Neuronal stem cell (in vitro differentiated cells): Measurements from ENCODE around the gene EFL1. TPM values are rescaled to one million over a fixed set of nuclear protein-coding genes. Genes with fewer than 3 reads are reported as not detected.

Experiments
- DNase-seq: peaks from one replicate; pipeline ENCODE4 v3.0.0-alpha.2; 2013; ENCODE audit warnings: low spot score
- H2AFZ ChIP-seq: one replicate; pipeline ENCODE4 v1.6.1; 2013; ENCODE audit warnings: mild to moderate bottlenecking, low read length, inconsistent platforms
- H2AK5ac ChIP-seq: 2 replicates; pipeline ENCODE4 v1.6.1; 2013; ENCODE audit warnings: low read depth, mild to moderate bottlenecking, inconsistent platforms, low read length, moderate library complexity, mixed read lengths
- H2BK120ac ChIP-seq: 2 replicates; pipeline ENCODE4 v1.6.1; 2013; ENCODE audit warnings: low read depth, mild to moderate bottlenecking, inconsistent platforms, low read length, moderate library complexity, mixed read lengths
- H2BK12ac ChIP-seq: one replicate; pipeline ENCODE4 v1.6.1; 2013; ENCODE audit warnings: low read length, inconsistent platforms
- H2BK15ac ChIP-seq: 2 replicates; pipeline ENCODE4 v1.6.1; 2013; ENCODE audit warnings: mild to moderate bottlenecking, low read length, inconsistent platforms, mixed read lengths
- H2BK5ac ChIP-seq: one replicate; pipeline ENCODE4 v1.6.1; 2013; ENCODE audit warnings: inconsistent platforms, mild to moderate bottlenecking, low read length, moderate library complexity
- H3K14ac ChIP-seq: one replicate; pipeline ENCODE4 v1.6.1; 2013; ENCODE audit warnings: low read length, inconsistent platforms
- H3K18ac ChIP-seq: 2 replicates; pipeline ENCODE4 v1.6.1; 2013; ENCODE audit warnings: low read length, inconsistent platforms
- H3K23ac ChIP-seq: 2 replicates; pipeline ENCODE4 v1.6.1; 2013; ENCODE audit warnings: low read depth, mild to moderate bottlenecking, mixed read lengths, low read length, inconsistent platforms; ENCODE audit not compliant: poor library complexity
- H3K27ac ChIP-seq: replicated peaks from 3 replicates; pipeline ENCODE4 v1.5.1; 2013; ENCODE audit warnings: low read length, inconsistent platforms
- H3K27me3 ChIP-seq, 3 experiments: 2 replicates each; pipeline ENCODE4 v1.6.1; 2013; ENCODE audit warnings: low read length in 3 of 3, mild to moderate bottlenecking in 2 of 3, inconsistent platforms in 1 of 3, low read depth in 1 of 3, mixed read lengths in 1 of 3, moderate library complexity in 1 of 3; ENCODE audit not compliant: control insufficient read depth in 3 of 3, insufficient read depth in 3 of 3
- H3K36me3 ChIP-seq, 2 donors: replicated peaks in 1 of 2; 2 replicates each; pipeline ENCODE4 v1.6.1; 2013; ENCODE audit warnings: low read length in 2 of 2; ENCODE audit not compliant: control insufficient read depth in 2 of 2, insufficient read depth in 2 of 2
- H3K4ac ChIP-seq: 2 replicates; pipeline ENCODE4 v1.6.1; 2013; ENCODE audit warnings: inconsistent platforms, mild to moderate bottlenecking, low read length, moderate library complexity
- H3K4me1 ChIP-seq, 2 donors: 1 replicate in 1 of 2; 2 replicates in 1 of 2; pipeline ENCODE4 v1.6.1; 2013; ENCODE audit warnings: low read length in 2 of 2, low read depth in 1 of 2; ENCODE audit not compliant: control insufficient read depth in 2 of 2, insufficient read depth in 1 of 2
- H3K4me2 ChIP-seq: one replicate; pipeline ENCODE4 v1.6.1; 2013; ENCODE audit warnings: mild to moderate bottlenecking, low read length, inconsistent platforms; ENCODE audit not compliant: insufficient read depth, poor library complexity, severe bottlenecking
- H3K4me3 ChIP-seq, 2 donors: 2 replicates each; pipeline ENCODE4 v1.5.1; 2013; ENCODE audit warnings: low read length in 2 of 2, mild to moderate bottlenecking in 2 of 2, inconsistent platforms in 1 of 2, moderate library complexity in 1 of 2
- H3K79me1 ChIP-seq: one replicate; pipeline ENCODE4 v1.6.1; 2013; ENCODE audit warnings: low read depth, mild to moderate bottlenecking, inconsistent platforms, low read length, moderate library complexity
- H3K9ac ChIP-seq: one replicate; pipeline ENCODE4 v1.6.1; 2013; ENCODE audit warnings: mild to moderate bottlenecking, low read depth, low read length, inconsistent platforms; ENCODE audit not compliant: poor library complexity
- H3K9me3 ChIP-seq, 2 donors: replicated peaks in 1 of 2; 2 replicates each; pipeline versions ENCODE3 to v1.6.1; 2013; ENCODE audit warnings: low read length in 2 of 2, mild to moderate bottlenecking in 2 of 2, inconsistent platforms in 1 of 2, low read depth in 1 of 2, mixed read lengths in 1 of 2, moderate library complexity in 1 of 2; ENCODE audit not compliant: control insufficient read depth in 2 of 2, insufficient read depth in 1 of 2
- H4K8ac ChIP-seq: one replicate; pipeline ENCODE4 v1.6.1; 2013; ENCODE audit warnings: low read depth, mild to moderate bottlenecking, inconsistent platforms, low read length, moderate library complexity
- H4K91ac ChIP-seq: one replicate; pipeline ENCODE4 v1.6.1; 2013; ENCODE audit warnings: low read length, low read depth, mild to moderate bottlenecking, inconsistent platforms; ENCODE audit not compliant: poor library complexity
- WGBS, 2 donors: extraction: QIAGEN DNeasy Blood & Tissue Kit; methylation state at CpG; one replicate each; pipeline ENCODE4 v1.1.7; 2013; ENCODE audit warnings: missing lambda C conversion rate in 2 of 2, mixed read lengths in 1 of 2; ENCODE audit not compliant: insufficient read length in 2 of 2, insufficient replicate concordance in 1 of 2; ENCODE audit errors: extremely low coverage in 2 of 2; 5-methylcytosine and 5-hydroxymethylcytosine counted together
- small RNA-seq: library from polyadenylated mRNA; stranded (forward); fragments of <200 nt; extraction: miRNeasy Mini kit (QIAGEN cat#:217004); gene quantifications from one replicate; pipeline ENCODE3, GENCODE V24; 2013; ENCODE audit not compliant: insufficient read depth

EFL1 gene

GRCh38 chr15:82081914-82082762 is 180.4 kb downstream of the EFL1 start:
- no CpG with 5 or more reads among the region's 14 CpGs for WGBS, 2 donors
- no peak overlapping the region for H3K18ac ChIP-seq
- no peak overlapping the region for H4K91ac ChIP-seq
- H2BK5ac ChIP-seq = no peak overlapping the region
- H3K23ac ChIP-seq = no peak overlapping the region
- H2BK120ac ChIP-seq = no peak overlapping the region
- H3K14ac ChIP-seq = no peak overlapping the region
- H3K27ac ChIP-seq = no peak overlapping the region
- H2AK5ac ChIP-seq = no peak overlapping the region
- H3K27me3 ChIP-seq = peaks cover 0 to 3% (median 0%) of the 10 kb centered on the region in 3 experiments
- H3K4me1 ChIP-seq = no peaks in the 10 kb centered on the region
- no peak overlapping the region for H3K4me2 ChIP-seq
- H2BK12ac ChIP-seq = peak overlapping the region; percentile 7
- no peak overlapping the region for H3K4me3 ChIP-seq
- H3K9ac ChIP-seq = no peak overlapping the region
- H3K9me3 ChIP-seq = no peaks in the 10 kb centered on the region
- peak; percentile 36 for DNase-seq
- H3K79me1 ChIP-seq = no peaks in the 10 kb centered on the region
- no peaks in the 10 kb centered on the region for H3K36me3 ChIP-seq
- H2AFZ ChIP-seq = no peak overlapping the region
- no peak overlapping the region for H4K8ac ChIP-seq
- H3K4ac ChIP-seq = no peak overlapping the region
- H2BK15ac ChIP-seq = no peak overlapping the region

GRCh38 chr15:82080774-82081173 is 181.8 kb downstream of the EFL1 start:
- Histone ChIP-seq H3K4me1 (no peaks in the 10 kb centered on the region), H3K36me3 (no peaks in the 10 kb centered on the region), H3K4me2 (no peak overlapping the region), H2BK12ac (no peak overlapping the region), H3K27me3 (peaks cover 0 to 3% (median 0%) of the 10 kb centered on the region in 3 experiments), H2BK5ac (no peak overlapping the region), H3K4me3 (no peak overlapping the region), H2AFZ (no peak overlapping the region), H3K9ac (no peak overlapping the region), H4K8ac (no peak overlapping the region), H2BK15ac (peak overlapping the region; percentile 11), H3K23ac (no peak overlapping the region), H2AK5ac (no peak overlapping the region), H2BK120ac (no peak overlapping the region), H4K91ac (no peak overlapping the region), H3K9me3 (no peaks in the 10 kb centered on the region), H3K4ac (no peak overlapping the region), H3K14ac (no peak overlapping the region), H3K27ac (no peak overlapping the region), H3K18ac (no peak overlapping the region), H3K79me1 (no peaks in the 10 kb centered on the region)
- DNase-seq = no peak
- no CpG with 5 or more reads among the region's 6 CpGs for WGBS, 2 donors

Small RNA genes lying within 50 kb of the gene (small RNA-seq; reads per million reads assigned to genes)
- not detected for gene RNU1-77P
